SKM-1 (cell line): ENCODE data around the gene ZNF410.
A peak's percentile ranks its signal among the peaks of the same experiment; 100 is the strongest.

ENCODE experiments used
- DNase-seq: peaks from one replicate; lab custom pipeline; 2025; ENCODE audit not compliant: unreplicated experiment; lab: John Stamatoyannopoulos, UW

Gene ZNF410

GRCh38 chr14:73949752-73950734 is 63.4 kb downstream of the ZNF410 start, which contains the start of the genes COQ6 and FAM161B:
TSS of gene COQ6 (plus strand) at chr14:73950302. CDS start at chr14:73950333, 31 bp downstream.
TSS of gene FAM161B (minus strand) at chr14:73950094. CDS start at chr14:73950026, 68 bp downstream.
- peak; percentile 68 for DNase-seq

- no peak for DNase-seq
These were observed 67.1 kb downstream of the ZNF410 start for GRCh38 chr14:73953731-73954130.

GRCh38 chr14:73955674-73956073 is 69.0 kb downstream of the ZNF410 start:
- DNase-seq, result no peak

GRCh38 chr14:73958591-73958990 is 71.9 kb downstream of the ZNF410 start:
- no peak for DNase-seq

- DNase-seq, result no peak
These were observed 74.5 kb downstream of the ZNF410 start for GRCh38 chr14:73961192-73961591.

GRCh38 chr14:73965216-73965615 is 78.6 kb downstream of the ZNF410 start:
- no peak for DNase-seq

- DNase-seq, result no peak
These were observed 82.2 kb downstream of the ZNF410 start for GRCh38 chr14:73968885-73969284.

- no peak for DNase-seq
These were observed 86.8 kb downstream of the ZNF410 start for GRCh38 chr14:73973497-73973896.

- DNase-seq, result no peak
These were observed 89.5 kb downstream of the ZNF410 start for GRCh38 chr14:73976125-73976524.

- no peak for DNase-seq
These were observed 91.2 kb downstream of the ZNF410 start for GRCh38 chr14:73977896-73978295.
